HG03060 (cell line): ENCODE measurements around the gene BABAM2.

Experiments
- ATAC-seq: cut with Tn5 transposase; IDR thresholded peaks from one replicate; pipeline ENCODE4 v1.9.1; 2021; ENCODE audit warnings: low read depth, moderate number of reproducible peaks; ENCODE audit not compliant: unreplicated experiment

BABAM2 gene

DNA sequence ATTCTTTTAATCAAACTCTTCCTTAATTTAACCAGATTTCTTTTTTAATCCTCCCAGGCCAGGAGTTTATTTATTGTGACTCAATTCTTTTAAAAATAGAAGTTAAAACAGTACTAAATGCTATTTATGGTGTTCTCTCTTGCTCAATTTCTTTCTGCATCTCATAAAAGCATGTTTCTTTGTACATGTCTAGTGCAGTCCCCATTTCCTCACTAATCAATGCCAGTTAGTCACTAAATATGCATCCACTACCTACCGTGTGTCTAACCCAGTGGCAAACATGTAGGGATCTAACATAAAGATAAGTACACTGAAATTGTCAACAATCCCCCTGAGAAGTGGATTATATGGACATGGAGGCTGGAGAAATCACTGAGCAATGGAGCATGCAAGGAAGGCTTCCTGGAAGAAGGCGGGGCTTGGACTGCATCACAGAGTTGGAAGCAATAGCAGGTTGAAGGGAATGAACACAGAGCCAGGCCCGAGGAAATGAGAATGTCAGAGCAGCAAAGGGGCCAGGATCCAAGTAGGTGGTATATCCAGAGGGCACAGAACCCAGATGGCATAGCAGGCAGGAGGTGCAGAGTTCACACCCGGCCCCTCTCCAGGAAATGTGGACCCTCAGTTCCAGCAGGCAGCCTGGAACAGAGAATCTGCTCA is 396.9 kb downstream of the BABAM2 start:
- ATAC-seq: no peak

DNA sequence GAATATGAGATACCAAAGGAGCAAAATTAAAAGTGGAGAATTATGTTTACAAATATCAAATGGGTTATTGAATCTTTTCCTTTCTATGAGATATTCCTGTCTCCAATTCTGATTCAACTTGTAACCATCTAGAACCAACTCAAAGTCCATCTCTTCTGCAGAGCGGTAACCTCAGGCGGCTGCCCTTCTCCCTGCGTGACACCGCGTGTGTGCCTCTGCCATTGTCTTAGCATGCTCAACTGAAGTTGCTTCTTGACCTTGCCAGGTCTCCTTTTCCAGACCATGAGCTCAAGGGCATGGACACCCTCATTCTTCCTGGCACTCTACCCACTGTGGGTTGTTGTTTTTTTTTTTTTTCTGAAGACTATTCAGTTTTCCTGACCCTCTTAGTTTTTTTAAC is 398.1 kb downstream of the BABAM2 start:
- no peak for ATAC-seq

DNA sequence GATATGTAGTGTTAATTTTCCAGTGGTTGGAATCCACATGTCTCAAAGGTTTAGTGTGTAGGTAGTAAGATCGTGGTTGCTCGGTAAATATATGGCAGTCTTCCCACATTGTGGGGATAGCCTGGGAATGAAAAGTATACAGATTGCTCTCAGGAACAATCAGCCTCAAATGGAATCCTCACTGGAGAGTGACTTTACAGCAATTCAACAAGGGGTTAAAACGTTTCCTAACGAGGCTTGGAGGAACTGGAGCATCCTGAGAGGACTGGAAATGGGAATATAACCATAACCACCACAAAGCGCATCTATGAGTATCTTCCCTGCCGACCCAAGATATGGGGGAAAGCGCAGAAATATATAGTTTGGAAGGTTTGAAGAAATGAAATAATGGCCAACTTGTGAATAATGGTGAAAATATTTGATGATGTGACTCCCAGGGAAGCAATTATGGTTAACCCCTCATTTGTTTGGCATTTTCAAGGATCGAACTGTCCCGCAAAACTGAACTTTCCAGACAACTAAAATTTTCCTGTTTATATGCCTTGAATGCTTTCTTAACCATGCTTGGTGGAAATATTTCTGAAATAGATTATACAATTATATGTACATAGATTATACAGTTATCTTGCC is 401.4 kb downstream of the BABAM2 start:
- no peak for ATAC-seq

- ATAC-seq: no peak
Observed at GRCh38 chr2:28292491-28292890, 402.0 kb downstream of the BABAM2 start.

DNA sequence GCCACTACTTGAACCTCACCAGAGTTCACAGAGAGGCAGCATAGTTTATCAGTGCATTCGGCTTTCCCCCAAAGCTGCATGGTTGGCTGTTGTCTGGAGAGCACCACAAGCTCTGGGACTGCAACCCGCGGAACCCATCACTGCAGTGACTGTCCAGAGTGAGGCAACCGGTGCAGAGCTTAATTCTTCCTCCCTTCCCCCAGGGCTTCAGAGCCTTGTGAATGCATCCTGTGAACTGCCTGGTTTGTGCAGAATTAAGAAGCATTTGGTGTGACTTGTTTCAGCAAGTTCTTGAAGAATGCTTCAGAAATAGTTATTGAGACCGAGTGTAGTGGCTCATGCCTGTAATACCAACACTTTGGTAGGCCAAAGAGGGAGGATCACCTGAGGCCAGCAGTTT is 402.9 kb downstream of the BABAM2 start:
- ATAC-seq: no peak

DNA sequence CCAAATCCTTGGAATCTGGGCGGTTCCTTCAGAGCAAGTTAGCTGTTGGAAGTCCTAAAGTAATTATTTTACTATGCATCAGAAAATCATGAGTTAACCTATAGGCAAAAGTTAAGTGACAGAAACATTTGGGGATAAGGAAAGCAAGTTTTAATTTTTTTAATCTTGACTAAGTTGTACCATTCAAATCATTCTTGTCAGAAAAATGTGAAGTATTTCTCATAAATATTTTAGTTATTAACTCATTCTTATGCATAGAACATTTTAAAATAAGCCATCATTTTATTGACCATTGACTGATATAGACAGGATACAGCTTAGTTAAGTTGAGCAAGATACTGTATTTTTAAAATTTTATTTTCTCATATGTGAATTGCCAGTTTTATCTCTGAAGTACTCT is 403.9 kb downstream of the BABAM2 start:
- ATAC-seq: no peak

- no peak for ATAC-seq
Observed at GRCh38 chr2:28296243-28296642, 405.7 kb downstream of the BABAM2 start.

DNA sequence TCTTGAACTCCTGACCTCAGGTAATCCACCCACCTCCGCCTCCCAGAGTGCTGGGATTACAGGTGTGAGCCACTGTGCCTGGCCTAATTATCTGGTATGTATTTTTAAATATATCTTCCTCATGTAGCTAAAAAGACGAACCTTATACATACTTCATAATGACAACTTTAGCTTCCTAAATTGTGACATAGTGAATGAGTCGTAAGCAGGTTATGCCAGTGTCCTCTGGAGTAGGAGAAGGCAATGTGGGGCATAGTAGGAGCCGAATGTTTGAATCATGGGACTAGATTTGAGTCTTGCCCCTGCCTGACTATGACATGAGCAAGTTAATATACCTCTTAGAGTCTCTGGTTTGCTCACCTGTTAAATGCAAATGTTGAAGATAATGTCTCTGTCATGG is 406.4 kb downstream of the BABAM2 start:
- ATAC-seq: no peak

DNA sequence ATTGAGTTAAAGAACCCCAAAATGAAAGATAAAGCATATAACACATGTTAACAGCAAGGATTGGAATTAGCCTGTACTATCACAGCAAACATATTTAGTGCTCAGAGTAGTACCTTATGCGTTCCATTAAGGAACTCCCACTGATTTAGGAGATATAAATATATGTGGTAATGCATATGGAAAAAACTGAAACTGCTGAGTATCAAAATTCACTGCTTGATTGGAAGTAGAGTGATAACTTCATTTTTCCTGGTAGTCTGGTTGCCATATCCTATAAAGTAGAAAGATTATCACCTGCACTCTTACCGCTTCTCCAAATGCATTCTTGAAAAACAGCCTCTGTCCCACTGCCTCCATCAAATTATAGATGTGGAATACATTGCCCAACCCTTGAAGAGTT is 407.0 kb downstream of the BABAM2 start:
- no peak for ATAC-seq

DNA sequence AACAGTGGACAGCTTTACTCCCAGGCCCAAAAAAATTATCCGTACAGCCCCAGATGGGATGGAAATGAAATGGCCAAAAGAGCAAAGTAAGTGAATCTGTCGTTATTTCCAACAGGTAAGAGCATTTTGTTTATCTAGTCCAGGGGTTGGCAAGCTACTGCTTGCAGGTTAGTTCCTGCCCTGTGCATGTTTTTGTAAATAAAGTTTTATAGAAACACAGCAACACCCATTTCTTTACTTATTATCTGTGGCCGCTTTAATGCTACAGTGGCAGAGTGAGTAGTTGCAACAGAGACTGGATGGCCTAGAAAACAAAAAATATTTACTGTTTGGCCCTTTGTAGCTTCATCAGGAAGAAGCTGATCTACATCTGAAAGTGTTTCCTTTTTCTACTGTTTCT is 407.9 kb downstream of the BABAM2 start:
- ATAC-seq: no peak

DNA sequence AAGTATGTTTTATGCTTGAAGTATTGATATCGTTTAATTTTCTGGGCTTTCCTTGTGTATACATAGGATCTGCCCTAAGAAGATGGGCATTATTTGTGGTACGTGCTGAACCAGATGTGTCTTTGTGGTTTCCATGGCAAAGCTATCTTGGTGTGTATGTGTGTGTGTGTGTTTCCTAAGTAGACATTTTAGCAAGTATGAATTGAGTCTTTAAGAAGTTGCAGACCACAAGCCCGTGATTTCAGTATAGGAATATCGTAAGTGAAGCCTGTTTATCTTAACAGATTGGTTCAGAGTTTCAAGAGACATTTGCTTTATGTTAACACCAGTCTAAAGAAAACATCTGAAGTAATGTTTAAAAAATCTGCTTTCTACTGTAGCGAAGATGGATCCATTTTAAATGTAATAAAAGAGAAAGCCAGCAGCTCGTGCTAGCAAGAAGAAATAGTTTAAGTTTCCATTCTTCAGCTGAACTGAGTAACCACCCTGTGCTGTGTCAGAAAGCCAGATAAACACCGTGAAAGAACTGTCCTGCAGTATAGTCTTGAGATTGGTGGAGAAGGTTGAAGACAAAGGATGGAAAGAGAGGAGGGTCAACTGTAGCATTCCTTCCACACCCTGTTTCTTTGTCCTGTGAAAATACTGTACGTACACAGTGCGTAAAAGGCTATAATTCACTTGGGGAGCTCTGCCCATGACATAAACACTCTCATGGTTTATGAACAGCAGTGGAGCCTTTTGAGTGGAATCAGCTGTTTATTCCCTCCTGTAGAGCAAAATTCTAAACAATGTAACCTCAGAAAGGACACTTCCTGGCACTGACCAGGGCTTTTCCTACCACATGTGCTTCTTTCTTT is 410.2 kb downstream of the BABAM2 start:
- no peak for ATAC-seq

- ATAC-seq: no peak
Observed at GRCh38 chr2:28305202-28305601, 414.7 kb downstream of the BABAM2 start.

- no peak for ATAC-seq
Observed at GRCh38 chr2:28310107-28310506, 419.6 kb downstream of the BABAM2 start.

DNA sequence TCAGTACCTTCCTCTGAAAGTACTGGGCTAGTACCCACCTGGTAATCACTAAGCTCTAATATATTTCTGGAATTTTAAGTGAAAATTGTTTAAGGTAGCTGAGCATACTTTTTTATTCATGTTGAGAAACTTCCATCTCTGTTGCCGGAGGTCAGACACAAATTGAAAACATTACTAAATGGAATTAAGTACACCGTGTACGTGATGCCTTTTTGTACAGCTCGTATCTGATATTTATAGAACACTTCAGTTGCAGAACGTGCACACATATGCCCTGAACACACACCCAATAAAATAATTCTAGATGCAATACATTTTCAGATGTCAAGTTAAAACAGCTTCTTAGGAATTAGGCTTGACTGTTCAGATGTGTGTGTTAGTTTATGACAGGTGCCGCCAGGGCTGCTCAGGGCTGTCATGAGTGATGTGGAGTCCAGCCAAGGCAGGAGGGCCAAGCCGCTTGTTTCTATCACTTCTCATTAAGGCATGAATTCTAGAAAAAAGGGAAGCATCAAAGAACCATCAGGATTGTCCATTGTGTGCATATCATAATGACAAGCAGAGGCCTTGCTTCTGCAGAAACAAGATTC is 421.2 kb downstream of the BABAM2 start:
- ATAC-seq: no peak

DNA sequence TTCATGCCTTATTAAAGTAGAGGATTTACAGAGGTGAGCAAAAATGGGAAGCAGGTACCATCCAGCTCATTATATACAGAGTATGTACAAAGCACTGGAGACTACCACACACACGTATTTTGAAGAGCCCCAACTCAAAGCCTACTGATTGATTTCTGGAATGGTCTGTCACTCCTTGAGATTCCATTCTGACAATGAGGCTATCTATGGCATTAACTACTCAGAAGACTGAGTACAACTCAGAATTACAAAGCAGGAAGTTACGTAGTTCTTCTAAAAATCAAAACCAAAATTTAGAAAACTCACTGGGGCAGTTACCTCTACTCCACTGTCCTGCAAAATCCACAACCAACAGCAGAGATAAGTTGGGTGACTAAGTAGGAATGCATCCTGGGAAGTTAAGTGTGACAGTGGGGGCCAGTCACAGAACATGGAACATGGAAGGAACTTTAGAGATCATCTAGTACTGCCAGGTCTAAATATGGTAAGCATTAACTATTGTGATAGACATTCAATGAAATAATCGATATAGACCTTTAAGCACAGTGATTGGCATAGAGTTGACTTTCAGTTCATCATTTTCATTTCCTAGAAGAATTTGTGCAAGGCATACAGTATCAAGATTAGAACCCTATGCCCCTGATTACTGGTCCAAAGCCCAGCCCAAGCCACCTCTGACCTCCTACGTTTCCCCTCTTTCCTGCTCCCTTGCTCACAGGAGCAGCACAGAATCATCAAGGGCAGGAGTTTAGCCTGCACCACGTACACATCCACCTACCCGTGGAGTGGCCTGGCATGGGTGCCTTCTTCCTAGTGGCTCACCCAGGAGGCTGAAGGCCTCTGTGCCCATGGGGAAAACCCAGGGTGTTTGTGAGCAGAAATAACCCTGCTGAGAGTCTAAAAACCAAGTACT is 422.0 kb downstream of the BABAM2 start:
- ATAC-seq: no peak

- no peak for ATAC-seq
Observed at GRCh38 chr2:28313220-28313784, 422.8 kb downstream of the BABAM2 start.

- no peak for ATAC-seq
Observed at GRCh38 chr2:28314968-28315367, 424.4 kb downstream of the BABAM2 start.

DNA sequence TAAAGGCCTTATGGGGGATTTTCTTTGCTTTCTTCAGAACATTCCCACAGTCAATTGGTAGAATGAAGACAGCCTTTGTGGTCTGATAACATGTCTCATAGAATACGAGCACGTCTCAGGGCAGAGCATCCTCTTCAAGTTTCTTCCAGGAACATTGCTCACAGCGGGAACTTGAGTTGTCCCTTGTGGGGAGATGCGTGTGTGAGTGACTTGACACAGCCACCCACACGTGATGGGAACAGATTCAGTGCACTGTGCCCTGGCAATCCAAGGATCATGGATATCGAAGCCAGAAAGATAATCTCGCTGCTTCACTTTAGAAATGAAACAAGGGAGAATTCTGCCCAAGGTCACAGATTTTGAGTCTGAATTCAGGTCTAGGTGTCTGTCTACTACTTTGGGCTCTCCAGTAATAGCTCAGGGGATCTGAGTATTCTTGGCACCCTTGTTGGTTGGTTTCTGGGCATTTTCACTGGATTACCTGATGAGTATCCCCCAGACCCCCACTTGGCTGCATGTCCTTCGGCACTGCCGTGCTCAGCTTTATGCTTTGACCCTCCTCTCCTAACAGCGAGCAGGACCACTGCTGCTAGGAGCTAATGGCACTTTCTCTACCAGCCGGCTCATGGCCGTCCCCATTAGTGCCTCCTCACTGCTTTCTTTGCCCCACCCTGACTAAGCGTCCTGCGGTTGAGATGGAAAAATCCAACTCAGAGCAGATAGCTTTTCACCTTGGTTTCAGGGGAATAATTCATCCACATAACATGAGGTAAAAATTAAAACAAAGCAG is 426.2 kb downstream of the BABAM2 start:
- no peak for ATAC-seq

DNA sequence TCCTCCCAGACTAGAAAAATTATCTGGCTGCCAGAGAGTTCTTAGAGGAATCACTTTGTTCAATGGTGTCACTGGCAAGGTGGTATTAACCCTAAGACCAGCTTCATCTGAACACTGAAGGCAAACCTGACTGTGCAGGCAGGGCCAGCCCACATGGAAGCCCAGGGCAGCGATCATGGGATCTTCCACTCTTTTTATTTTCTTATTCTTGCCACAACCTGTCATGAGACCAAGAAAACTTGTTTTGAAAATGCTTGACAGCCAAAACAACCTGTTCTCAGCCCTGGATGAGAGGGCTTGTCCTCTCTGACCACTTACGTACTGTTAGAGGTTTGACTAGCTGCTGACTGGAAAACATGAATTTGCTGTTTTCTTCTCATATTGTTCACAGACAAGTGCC is 426.9 kb downstream of the BABAM2 start:
- no peak for ATAC-seq
